ACHN (cell line): ENCODE measurements around the gene MACROH2A1.
A peak's percentile ranks its signal among the peaks of the same experiment; 100 is the strongest.

ENCODE experiments used
- DNase-seq: peaks from one replicate; pipeline ENCODE4 v3.0.0-alpha.2; 2015
- in situ Hi-C: cut with HindIII; loops from 2 replicates; pipeline ENCODE4 v1.10.0; 2017; ENCODE audit warnings: low sequenced_read_pairs, low pct_ligation_motif_present, low pct_unique_long_range_greater_than_20kb

Gene MACROH2A1

GRCh38 chr5:135398855-135399793 lies at the start of gene MACROH2A1:
Gene MACROH2A1 (minus strand): TSS chr5:135399231. CDS start chr5:135389093, 10,138 bp downstream.
- in situ Hi-C loops: no loop called here
- peak; percentile 84 for DNase-seq

- DNase-seq: no peak
- in situ Hi-C loops: no loop called here
Observed at GRCh38 chr5:135448071-135448739, 49.2 kb upstream of the MACROH2A1 start.

GRCh38 chr5:135447298-135447929 lies 48.4 kb upstream of the MACROH2A1 start, which contains the start of gene DCANP1:
Gene DCANP1 (minus strand): TSS chr5:135447348. CDS start chr5:135447108, 240 bp downstream.
- in situ Hi-C loops: no loop called here
- DNase-seq: no peak

- in situ Hi-C loops: no loop called here
- no peak for DNase-seq
Observed at GRCh38 chr5:135446615-135447014, 47.6 kb upstream of the MACROH2A1 start.

- DNase-seq: no peak
- in situ Hi-C loops: no loop called here
Observed at GRCh38 chr5:135446206-135446605, 47.2 kb upstream of the MACROH2A1 start.

- in situ Hi-C loops: no loop called here
- no peak for DNase-seq
Observed at GRCh38 chr5:135445306-135445985, 46.4 kb upstream of the MACROH2A1 start.

- in situ Hi-C loops: no loop called here
- no peak for DNase-seq
Observed at GRCh38 chr5:135444881-135445280, 45.9 kb upstream of the MACROH2A1 start.

GRCh38 chr5:135444360-135444759 lies 45.3 kb upstream of the MACROH2A1 start:
- in situ Hi-C loops: no loop called here
- DNase-seq: no peak

- DNase-seq: no peak
- in situ Hi-C loops: no loop called here
Observed at GRCh38 chr5:135443161-135443960, 44.3 kb upstream of the MACROH2A1 start.

GRCh38 chr5:135442431-135443160 lies 43.6 kb upstream of the MACROH2A1 start:
- no peak for DNase-seq
- in situ Hi-C loops: no loop called here

- in situ Hi-C loops: no loop called here
- no peak for DNase-seq
Observed at GRCh38 chr5:135441919-135442318, 42.9 kb upstream of the MACROH2A1 start.

- in situ Hi-C loops: no loop called here
- DNase-seq: no peak
Observed at GRCh38 chr5:135441350-135441831, 42.4 kb upstream of the MACROH2A1 start.

GRCh38 chr5:135440916-135441315 lies 41.9 kb upstream of the MACROH2A1 start:
- DNase-seq: no peak
- in situ Hi-C loops: no loop called here

- no peak for DNase-seq
- in situ Hi-C loops: no loop called here
Observed at GRCh38 chr5:135439231-135440205, 40.5 kb upstream of the MACROH2A1 start.

GRCh38 chr5:135438636-135439221 lies 39.7 kb upstream of the MACROH2A1 start:
- DNase-seq: no peak
- in situ Hi-C loops: no loop called here
